Thyroid gland (tissue), 4 donors: ENCODE results near the gene TIMP3. TPM values are rescaled to one million over a fixed set of nuclear protein-coding genes. Genes with fewer than 3 reads are reported as not detected.

Experiments used
- DNase-seq, 2 donors: peaks; one replicate each; pipeline ENCODE4 v3.0.0-alpha.2; 2019
- H3K27ac ChIP-seq, 3 donors: fragments of 200-600 bp; sonication (generic); 1 replicate in 2 of 3; 2 replicates in 1 of 3; pipeline ENCODE4 v1.5.1; 2016 to 2019; ENCODE audit warnings: mild to moderate bottlenecking in 1 of 3, moderate library complexity in 1 of 3
- H3K27me3 ChIP-seq: fragments of 200-600 bp; sonication (generic); one replicate; pipeline ENCODE4 v1.5.1; 2019
- H3K36me3 ChIP-seq, 2 donors: fragments of 200-600 bp; sonication (generic); one replicate each; pipeline ENCODE4 v1.5.1; 2016 to 2019
- H3K4me1 ChIP-seq, 2 donors: fragments of 200-600 bp; sonication (generic); one replicate each; pipeline ENCODE4 v1.5.1; 2017 to 2019
- H3K4me3 ChIP-seq, 3 donors: fragments of 200-600 bp; sonication (generic); replicated peaks in 1 of 3; 1 replicate in 2 of 3; 2 replicates in 1 of 3; pipeline ENCODE4 v1.5.1; 2016; ENCODE audit warnings: mild to moderate bottlenecking in 1 of 3
- H3K9me3 ChIP-seq: fragments of 200-600 bp; sonication (generic); one replicate; pipeline ENCODE4 v1.5.1; 2017
- CTCF ChIP-seq, 6 experiments: fragments of 200-600 bp in 3 of 6; fragments of 450-650 bp in 3 of 6; sonication (generic) in 3 of 6; IDR thresholded peaks; one replicate each; pipeline ENCODE4 v1.5.1; 2016 to 2019; ENCODE audit warnings: antibody characterized with exemption in 6 of 6, mild to moderate bottlenecking in 2 of 6, inconsistent platforms in 1 of 6, moderate library complexity in 1 of 6
- POLR2A ChIP-seq, 2 donors: fragments of 450-650 bp; IDR thresholded peaks; one replicate each; pipeline ENCODE4 v1.6.1; 2017; ENCODE audit warnings: antibody characterized with exemption in 2 of 2, mild to moderate bottlenecking in 2 of 2, moderate library complexity in 1 of 2
- WGBS, 2 donors: methylation state at CpG; one replicate each; pipeline ENCODE4 v1.1.5; 2017; 5-methylcytosine and 5-hydroxymethylcytosine counted together
- intact Hi-C: fragments of 100-400 bp; cut with DNase I; formaldehyde crosslinking; loops from one replicate; pipeline ENCODE4 v1.15.1; 2023
- total RNA-seq, 4 donors: library from RNA; depleted of rRNA; stranded (reverse); fragments of >200 nt; gene quantifications; one replicate each; pipeline ENCODE4 v1.2.3, GENCODE V29; 2016

The TIMP3 gene
- total RNA-seq, 4 donors from 2014 or later = 424 to 772 (median 543) TPM

GRCh38 chr22:32828150-32828549, 26.6 kb downstream of the TIMP3 start:
- peak; percentile 55 to 57 for DNase-seq
- intact Hi-C loops = no loop called here
- Histone ChIP-seq H3K4me3 (no peak overlapping the region), H3K27me3 (no peaks in the 10 kb centered on the region), H3K36me3 (peaks cover 0 to 3% of the 10 kb centered on the region in 2 donors), H3K9me3 (no peaks in the 10 kb centered on the region), H3K27ac (peak overlapping the region; percentile 61 to 70 (median 61)), H3K4me1 (peaks cover 58 to 89% of the 10 kb centered on the region in 2 donors)
- TF ChIP-seq CTCF (IDR thresholded peaks at IDR 0.05) (peak in 5 of 6 experiments; percentile 26 to 47 (median 35)), POLR2A (IDR thresholded peaks at IDR 0.05) (no peak)
- WGBS, 2 donors = 25 to 26% methylated on average over 2 of the region's 2 CpGs

GRCh38 chr22:32828561-32828960, 27.1 kb downstream of the TIMP3 start:
- DNase-seq = no peak
- TF ChIP-seq POLR2A (IDR thresholded peaks at IDR 0.05) = no peak
- peak in 1 of 6 experiments; percentile 0 for TF ChIP-seq CTCF (IDR thresholded peaks at IDR 0.05)
- Histone ChIP-seq H3K27ac (peak overlapping the region; percentile 61 to 70 (median 61)), H3K27me3 (no peaks in the 10 kb centered on the region), H3K9me3 (no peaks in the 10 kb centered on the region), H3K36me3 (peaks cover 0 to 3% of the 10 kb centered on the region in 2 donors), H3K4me1 (peaks cover 58 to 87% of the 10 kb centered on the region in 2 donors), H3K4me3 (no peak overlapping the region)
- intact Hi-C loops = no loop called here
- WGBS, 2 donors = 61 to 71% methylated on average over 5 of the region's 5 CpGs

GRCh38 chr22:32829451-32829851, 27.9 kb downstream of the TIMP3 start:
- peaks cover 65 to 91% of the 10 kb centered on the region in 2 donors for H3K4me1 ChIP-seq
- 86% methylated on average over 10 of the region's 10 CpGs for WGBS, 2 donors
- intact Hi-C loops = no loop called here
- H3K27me3 ChIP-seq = no peaks in the 10 kb centered on the region
- H3K36me3 ChIP-seq = peaks cover 0 to 3% of the 10 kb centered on the region in 2 donors
- peak overlapping the region; percentile 61 to 79 (median 70) for H3K27ac ChIP-seq
- H3K4me3 ChIP-seq = no peak overlapping the region
- TF ChIP-seq CTCF (IDR thresholded peaks at IDR 0.05) = no peak
- TF ChIP-seq POLR2A (IDR thresholded peaks at IDR 0.05) = no peak
- DNase-seq = no peak
- H3K9me3 ChIP-seq = no peaks in the 10 kb centered on the region

GRCh38 chr22:32830473-32830872, 29.0 kb downstream of the TIMP3 start:
- intact Hi-C loops = no loop called here
- peaks cover 73 to 93% of the 10 kb centered on the region in 2 donors for H3K4me1 ChIP-seq
- peak; percentile 67 to 70 for DNase-seq
- WGBS, 2 donors = 53 to 62% methylated on average over 10 to 11 of the region's 11 CpGs
- TF ChIP-seq POLR2A (IDR thresholded peaks at IDR 0.05) (no peak), CTCF (IDR thresholded peaks at IDR 0.05) (no peak)
- H3K27ac ChIP-seq = peak overlapping the region; percentile 61 to 79 (median 70)
- no peaks in the 10 kb centered on the region for H3K9me3 ChIP-seq
- no peak overlapping the region for H3K4me3 ChIP-seq
- peaks cover 0 to 3% of the 10 kb centered on the region in 2 donors for H3K36me3 ChIP-seq
- no peaks in the 10 kb centered on the region for H3K27me3 ChIP-seq

- Histone ChIP-seq H3K27ac (peak overlapping the region; percentile 61 to 79 (median 70)), H3K4me3 (no peak overlapping the region), H3K4me1 (peaks cover 73 to 98% of the 10 kb centered on the region in 2 donors), H3K36me3 (peaks cover 0 to 3% of the 10 kb centered on the region in 2 donors), H3K9me3 (no peaks in the 10 kb centered on the region), H3K27me3 (no peaks in the 10 kb centered on the region)
- TF ChIP-seq POLR2A (IDR thresholded peaks at IDR 0.05) = no peak
- no peak for TF ChIP-seq CTCF (IDR thresholded peaks at IDR 0.05)
- DNase-seq = peak; percentile 67 to 70
- intact Hi-C loops = no loop called here
- WGBS, 2 donors = 25 to 27% methylated on average over 2 of the region's 2 CpGs
Observed at GRCh38 chr22:32830957-32831356, 29.5 kb downstream of the TIMP3 start.
